ACC112 (cell line): ENCODE data around the gene ASXL2.

Experiments
- H2AFZ ChIP-seq: fragments of 200-600 bp; sonication (generic); one replicate; pipeline ENCODE4 v1.6.0; 2017; ENCODE audit warnings: antibody characterized with exemption, low read length; ENCODE audit not compliant: unreplicated experiment
- H3K27ac ChIP-seq: fragments of 200-600 bp; sonication (generic); 2 replicates; pipeline ENCODE4 v1.5.1; 2014; ENCODE audit warnings: low read depth, mild to moderate bottlenecking, antibody characterized with exemption, low read length, moderate library complexity
- H3K27me3 ChIP-seq: fragments of 200-600 bp; sonication (generic); 2 replicates; pipeline ENCODE4 v1.6.1; 2014; ENCODE audit warnings: mild to moderate bottlenecking, antibody characterized with exemption, low read length, moderate library complexity, mixed read lengths; ENCODE audit not compliant: insufficient read depth
- H3K36me3 ChIP-seq: fragments of 200-600 bp; sonication (generic); 2 replicates; pipeline ENCODE4 v1.6.1; 2016; ENCODE audit warnings: mild to moderate bottlenecking, antibody characterized with exemption, low read length, moderate library complexity, mixed read lengths; ENCODE audit not compliant: insufficient read depth
- H3K4me1 ChIP-seq: fragments of 200-600 bp; sonication (generic); one replicate; pipeline ENCODE4 v1.6.1; 2016; ENCODE audit warnings: low read length, mixed read lengths; ENCODE audit not compliant: insufficient read depth, unreplicated experiment, control insufficient read depth
- H3K4me3 ChIP-seq: fragments of 200-600 bp; sonication (generic); 2 replicates; pipeline ENCODE4 v1.5.1; 2014; ENCODE audit warnings: mild to moderate bottlenecking, low read depth, low read length
- H3K79me2 ChIP-seq: fragments of 200-600 bp; sonication (generic); one replicate; pipeline ENCODE4 v1.6.0; 2016; ENCODE audit warnings: low read length; ENCODE audit not compliant: control insufficient read depth, unreplicated experiment, insufficient read depth

The ASXL2 gene

DNA sequence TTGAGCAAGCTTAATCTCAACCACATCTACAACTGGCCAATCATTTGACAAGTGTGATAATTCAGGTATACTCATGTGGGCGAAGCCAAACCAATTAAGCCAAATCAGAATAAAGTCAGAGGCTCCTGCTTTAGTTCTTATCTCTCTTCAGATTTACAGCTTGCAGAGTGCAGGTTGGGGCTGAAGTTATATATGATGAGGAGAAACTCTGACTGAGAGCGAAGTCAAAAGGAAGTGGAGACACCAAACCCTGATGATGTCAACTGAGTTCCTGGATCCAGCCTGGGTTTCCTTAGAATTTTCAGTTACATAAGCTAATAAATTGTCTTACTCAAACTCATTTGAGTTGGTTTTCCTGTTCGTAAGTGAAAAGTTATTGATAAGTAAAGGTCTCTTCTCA is 73.9 kb downstream of the ASXL2 start:
- Histone ChIP-seq H3K4me1 (peaks cover 21% of the 10 kb centered on the region), H3K27me3 (no peaks in the 10 kb centered on the region), H3K79me2 (no peaks in the 10 kb centered on the region), H2AFZ (no peak overlapping the region), H3K36me3 (peaks cover 21% of the 10 kb centered on the region), H3K27ac (no peak overlapping the region), H3K4me3 (no peak overlapping the region)

DNA sequence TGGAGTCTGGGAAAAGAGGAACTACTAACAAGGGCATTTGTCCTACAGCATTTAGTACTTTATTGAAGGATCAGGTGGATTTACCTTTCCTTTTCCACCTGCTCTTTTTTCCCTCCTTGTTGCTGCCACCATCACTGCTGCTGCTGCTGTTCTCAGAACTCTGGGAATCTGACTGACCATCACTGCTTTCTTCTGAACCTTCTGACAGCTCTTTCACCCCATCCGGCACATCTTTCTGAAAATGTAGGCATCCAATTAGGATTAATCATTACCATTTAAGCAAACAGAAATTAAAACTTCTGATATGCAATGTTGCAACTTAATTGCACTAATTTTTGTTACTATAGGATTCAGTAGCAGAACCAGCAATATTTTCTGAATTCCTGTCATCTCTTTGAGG is 79.0 kb downstream of the ASXL2 start:
- H2AFZ ChIP-seq: no peak overlapping the region
- H3K27me3 ChIP-seq: no peaks in the 10 kb centered on the region
- peaks cover 25% of the 10 kb centered on the region for H3K36me3 ChIP-seq
- no peak overlapping the region for H3K27ac ChIP-seq
- H3K4me3 ChIP-seq: no peak overlapping the region
- H3K4me1 ChIP-seq: no peaks in the 10 kb centered on the region
- H3K79me2 ChIP-seq: peaks cover 4% of the 10 kb centered on the region

GRCh38 chr2:25797620-25798488 is 80.4 kb downstream of the ASXL2 start:
- Histone ChIP-seq H2AFZ (no peak overlapping the region), H3K79me2 (peaks cover 4% of the 10 kb centered on the region), H3K4me3 (no peak overlapping the region), H3K4me1 (no peaks in the 10 kb centered on the region), H3K27me3 (no peaks in the 10 kb centered on the region), H3K36me3 (peaks cover 11% of the 10 kb centered on the region), H3K27ac (no peak overlapping the region)

DNA sequence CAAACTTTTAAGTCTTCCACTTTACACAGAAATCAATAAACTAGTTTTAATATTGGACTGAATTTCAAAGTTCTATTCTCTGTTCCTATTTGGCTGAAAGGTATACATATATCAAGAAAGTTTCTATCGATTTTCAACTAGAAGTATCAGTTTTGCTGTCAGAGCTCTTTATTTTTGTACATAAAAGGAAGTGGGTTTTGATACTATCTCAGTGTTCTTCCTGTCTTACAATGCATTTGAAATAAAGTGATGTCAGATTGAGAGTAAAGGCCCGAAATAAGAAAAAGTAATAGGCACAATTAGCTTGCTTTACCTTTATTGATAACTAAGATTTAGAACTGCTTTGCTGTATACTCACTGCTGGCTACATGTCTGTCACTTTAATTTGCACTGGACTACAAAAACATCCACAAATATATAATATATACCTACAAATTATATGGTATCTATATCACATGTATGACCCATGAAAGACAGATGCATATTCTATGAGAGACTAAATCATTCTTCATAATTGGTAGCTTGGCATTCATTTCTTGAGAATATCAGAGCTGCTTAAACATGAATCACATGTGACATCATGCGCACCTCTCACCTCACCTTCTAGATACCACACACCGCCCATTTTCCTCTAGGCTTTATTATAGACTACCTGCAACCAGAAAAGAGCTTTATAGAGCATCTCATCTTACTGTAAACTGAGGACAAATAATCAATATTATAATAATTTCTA is 83.6 kb downstream of the ASXL2 start:
- H3K4me3 ChIP-seq: no peak overlapping the region
- H3K79me2 ChIP-seq: peaks cover 4% of the 10 kb centered on the region
- peaks cover 11% of the 10 kb centered on the region for H3K36me3 ChIP-seq
- H3K4me1 ChIP-seq: no peaks in the 10 kb centered on the region
- no peak overlapping the region for H3K27ac ChIP-seq
- no peak overlapping the region for H2AFZ ChIP-seq
- no peaks in the 10 kb centered on the region for H3K27me3 ChIP-seq

DNA sequence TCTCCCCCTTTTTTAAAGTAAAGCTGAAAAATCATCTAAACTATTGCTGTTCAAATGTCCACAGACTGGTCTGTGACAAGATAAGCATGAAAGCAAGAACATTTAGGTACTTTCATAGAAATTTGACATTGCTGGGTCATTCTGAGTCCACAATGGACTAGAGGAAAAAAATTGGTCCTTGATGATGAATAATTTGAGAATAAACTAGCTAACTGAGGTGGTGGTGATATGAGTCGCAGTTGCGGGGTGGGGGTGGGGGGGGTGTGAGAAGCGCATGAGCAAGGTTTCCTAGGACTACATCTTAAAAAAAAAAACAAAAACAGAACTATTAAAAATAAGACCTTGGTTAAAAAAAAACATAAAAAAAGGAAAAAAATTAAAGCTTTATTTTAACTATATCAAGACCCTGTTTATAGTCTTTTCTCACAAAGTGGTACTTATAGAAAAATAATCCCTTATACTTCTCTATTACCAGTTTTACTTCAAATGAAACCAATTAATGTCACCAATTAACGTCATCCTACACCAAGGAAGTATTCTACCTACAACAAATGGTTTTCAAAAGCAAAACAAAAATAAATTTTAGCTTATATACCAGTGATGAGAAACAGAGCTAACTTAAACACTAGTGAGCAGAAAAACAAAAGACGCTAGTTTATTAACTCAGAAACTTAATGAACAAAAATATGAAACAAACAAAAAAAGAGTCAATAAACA is 88.1 kb downstream of the ASXL2 start:
- no peaks in the 10 kb centered on the region for H3K4me1 ChIP-seq
- no peak overlapping the region for H2AFZ ChIP-seq
- no peaks in the 10 kb centered on the region for H3K79me2 ChIP-seq
- H3K27me3 ChIP-seq: no peaks in the 10 kb centered on the region
- 0 out of 2 replicates have a peak, but pooled peaks cover 3% of the 10 kb centered on the region for H3K36me3 ChIP-seq
- no peak overlapping the region for H3K27ac ChIP-seq
- no peak overlapping the region for H3K4me3 ChIP-seq

GRCh38 chr2:25788457-25788856 is 89.8 kb downstream of the ASXL2 start:
- H3K36me3 ChIP-seq: 0 out of 2 replicates have a peak, but pooled peaks cover 3% of the 10 kb centered on the region
- no peaks in the 10 kb centered on the region for H3K79me2 ChIP-seq

GRCh38 chr2:25787020-25787419 is 91.3 kb downstream of the ASXL2 start:
- H2AFZ ChIP-seq: no peak overlapping the region
- H3K4me3 ChIP-seq: no peak overlapping the region
- no peaks in the 10 kb centered on the region for H3K27me3 ChIP-seq
- no peaks in the 10 kb centered on the region for H3K79me2 ChIP-seq
- no peak overlapping the region for H3K27ac ChIP-seq
- 0 out of 2 replicates have a peak, but pooled peaks cover 3% of the 10 kb centered on the region for H3K36me3 ChIP-seq
- H3K4me1 ChIP-seq: no peaks in the 10 kb centered on the region

More at GRCh38 chr2:25788457-25788856, 89.8 kb downstream of the ASXL2 start:
- no peak overlapping the region for H3K4me3 ChIP-seq
- H3K27ac ChIP-seq: no peak overlapping the region
- H3K27me3 ChIP-seq: no peaks in the 10 kb centered on the region
- no peak overlapping the region for H2AFZ ChIP-seq
- H3K4me1 ChIP-seq: no peaks in the 10 kb centered on the region

DNA sequence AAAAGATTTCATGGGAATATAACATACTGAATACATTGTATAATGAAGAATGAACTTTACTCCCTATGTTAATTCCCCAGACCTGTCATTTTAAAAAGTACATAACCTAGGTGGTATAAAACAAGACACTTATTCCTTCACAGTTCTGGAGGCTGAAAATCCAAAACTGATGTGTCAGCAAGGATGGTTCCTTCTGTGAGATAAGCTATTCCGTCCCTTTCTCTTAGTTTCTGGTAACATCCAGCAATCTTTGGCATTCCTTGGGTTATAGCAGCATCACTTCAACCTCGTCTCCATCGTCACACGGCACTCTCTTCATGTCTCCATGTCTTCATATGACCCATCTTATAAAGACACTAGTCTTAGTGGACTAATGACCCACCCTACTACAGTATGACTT is 93.9 kb downstream of the ASXL2 start:
- 0 out of 2 replicates have a peak, but pooled peaks cover 3% of the 10 kb centered on the region for H3K36me3 ChIP-seq
- no peaks in the 10 kb centered on the region for H3K27me3 ChIP-seq

GRCh38 chr2:25777077-25777476 is 101.2 kb downstream of the ASXL2 start:
- H3K4me3 ChIP-seq: no peak overlapping the region
- no peak overlapping the region for H3K27ac ChIP-seq
- no peaks in the 10 kb centered on the region for H3K27me3 ChIP-seq
- H2AFZ ChIP-seq: no peak overlapping the region
- H3K4me1 ChIP-seq: no peaks in the 10 kb centered on the region
- H3K36me3 ChIP-seq: no peaks in the 10 kb centered on the region
- no peaks in the 10 kb centered on the region for H3K79me2 ChIP-seq

More for the DNA sequence above, 93.9 kb downstream of the ASXL2 start:
- Histone ChIP-seq H3K4me1 (no peaks in the 10 kb centered on the region), H3K79me2 (no peaks in the 10 kb centered on the region), H3K27ac (no peak overlapping the region), H3K4me3 (no peak overlapping the region), H2AFZ (no peak overlapping the region)

- Histone ChIP-seq H3K36me3 (peaks cover 10% of the 10 kb centered on the region; the same call in 1 of the 2 replicates), H2AFZ (no peak overlapping the region), H3K27ac (no peak overlapping the region), H3K79me2 (no peaks in the 10 kb centered on the region), H3K4me1 (no peaks in the 10 kb centered on the region), H3K4me3 (no peak overlapping the region), H3K27me3 (no peaks in the 10 kb centered on the region)
Observed at GRCh38 chr2:25772078-25772477, 106.2 kb downstream of the ASXL2 start.
